T47D (cell line): ENCODE measurements around the gene ZNF695.

Experiments used
- DNase-seq, 2 experiments: peaks; one replicate each; pipeline versions ENCODE4 v3.0.0 to v3.0.0-alpha.2; 2011 to 2012; ENCODE audit warnings: low read depth in 1 of 2, low spot score in 1 of 2
- JUND ChIP-seq: IDR thresholded peaks from 2 replicates; pipeline ENCODE4 v1.6.1; 2012; ENCODE audit warnings: low read depth
- in situ Hi-C: cut with HindIII; loops from 2 replicates; pipeline ENCODE4 v1.10.0; 2016; ENCODE audit warnings: low sequenced_read_pairs, low pct_unique_long_range_greater_than_20kb

Gene ZNF695

DNA sequence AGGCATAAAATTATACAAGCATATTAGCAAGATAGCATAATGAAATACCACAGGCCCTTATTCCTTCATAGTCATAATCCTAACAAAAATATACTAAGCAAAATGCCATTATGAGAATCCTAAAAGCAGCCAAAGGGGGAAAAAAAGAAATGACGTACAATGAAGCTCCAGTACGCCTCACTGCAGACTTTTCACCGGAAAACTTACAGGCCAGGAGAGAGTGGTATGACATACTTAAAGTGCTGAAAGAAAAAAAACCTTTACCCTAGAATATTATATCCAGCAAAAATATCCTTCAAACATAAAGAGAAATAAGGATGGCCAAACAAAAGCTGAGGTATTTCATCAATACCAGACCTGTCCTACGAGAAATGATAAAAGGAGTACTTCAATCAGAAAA lies 19.5 kb downstream of the ZNF695 start:
- no peak for DNase-seq
- in situ Hi-C loops, result no loop called here
- TF ChIP-seq JUND, result no peak

- DNase-seq, result no peak
- in situ Hi-C loops, result no loop called here
- no peak for TF ChIP-seq JUND
Observed at GRCh38 chr1:246987083-246987690, 20.7 kb downstream of the ZNF695 start.

GRCh38 chr1:246978785-246979184 lies 29.1 kb downstream of the ZNF695 start:
- no peak for TF ChIP-seq JUND
- no peak for DNase-seq
- in situ Hi-C loops, result no loop called here

GRCh38 chr1:246978281-246978680 lies 29.6 kb downstream of the ZNF695 start:
- in situ Hi-C loops, result no loop called here
- no peak for DNase-seq
- no peak for TF ChIP-seq JUND

GRCh38 chr1:246971969-246972368 lies 35.9 kb downstream of the ZNF695 start:
- no peak for TF ChIP-seq JUND
- DNase-seq, result no peak
- in situ Hi-C loops, result no loop called here

GRCh38 chr1:246971090-246971721 lies 36.7 kb downstream of the ZNF695 start:
- TF ChIP-seq JUND, result no peak
- in situ Hi-C loops, result no loop called here
- DNase-seq, result peak in 1 of 2 experiments; percentile 29

GRCh38 chr1:246969621-246970020 lies 38.2 kb downstream of the ZNF695 start:
- TF ChIP-seq JUND, result no peak
- in situ Hi-C loops, result no loop called here
- no peak for DNase-seq

DNA sequence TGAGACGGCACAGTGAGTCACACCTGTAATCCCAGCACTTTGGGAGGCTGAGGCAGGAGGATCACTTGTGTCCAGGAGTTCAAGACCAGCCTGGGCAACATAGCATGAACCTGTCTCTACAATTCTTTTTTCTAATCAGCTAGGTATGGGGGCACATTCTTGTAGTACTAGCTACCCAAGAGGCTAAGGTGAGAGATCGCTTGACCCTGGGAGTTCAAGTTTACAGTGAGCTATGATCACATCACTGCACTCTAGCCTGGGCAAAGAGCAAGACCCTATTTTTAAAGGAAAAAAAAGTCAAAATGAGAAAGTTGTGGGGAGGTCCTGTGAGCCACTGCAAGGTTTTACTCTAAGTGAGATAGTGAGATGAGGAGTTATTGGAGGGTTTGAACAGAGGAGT lies 41.4 kb downstream of the ZNF695 start:
- TF ChIP-seq JUND, result no peak
- in situ Hi-C loops, result no loop called here
- DNase-seq, result no peak

DNA sequence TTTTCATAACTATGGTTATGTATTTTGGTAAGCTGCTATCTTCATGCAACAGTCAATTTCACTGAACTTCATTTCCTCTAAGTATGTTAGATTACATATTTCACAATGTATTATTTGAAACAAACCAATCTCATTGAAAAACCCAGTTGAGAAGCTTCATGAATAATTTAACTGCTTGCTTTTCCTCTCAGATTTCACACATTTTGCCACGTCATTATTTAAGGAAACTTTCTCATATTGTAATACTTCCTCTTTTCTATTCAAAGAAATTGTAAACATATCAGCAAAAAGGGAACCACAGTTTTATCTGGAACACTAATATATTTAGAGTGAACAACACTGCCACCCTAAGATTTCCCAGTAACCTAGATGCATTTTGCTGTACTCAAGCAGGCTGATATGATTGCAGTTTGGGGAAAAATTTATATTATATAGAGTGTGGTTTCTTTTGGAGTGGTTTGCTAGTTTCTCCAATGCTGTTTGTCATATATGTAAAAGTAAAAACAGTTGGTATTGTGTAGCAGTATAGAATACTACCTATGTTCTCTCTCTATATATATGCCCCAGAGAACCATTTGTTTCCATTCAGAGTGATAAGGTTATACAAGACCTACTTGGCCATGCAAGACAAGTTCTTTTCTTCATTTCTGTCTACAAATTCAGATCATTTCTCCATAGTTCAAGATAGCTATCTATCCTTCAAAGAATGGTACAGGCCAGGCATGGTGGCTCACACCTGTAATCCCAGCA lies 47.7 kb downstream of the ZNF695 start:
- no peak for TF ChIP-seq JUND
- DNase-seq, result no peak
- in situ Hi-C loops, result no loop called here

- in situ Hi-C loops, result no loop called here
- DNase-seq, result no peak
- no peak for TF ChIP-seq JUND
Observed at GRCh38 chr1:246954126-246954525, 53.7 kb downstream of the ZNF695 start.

DNA sequence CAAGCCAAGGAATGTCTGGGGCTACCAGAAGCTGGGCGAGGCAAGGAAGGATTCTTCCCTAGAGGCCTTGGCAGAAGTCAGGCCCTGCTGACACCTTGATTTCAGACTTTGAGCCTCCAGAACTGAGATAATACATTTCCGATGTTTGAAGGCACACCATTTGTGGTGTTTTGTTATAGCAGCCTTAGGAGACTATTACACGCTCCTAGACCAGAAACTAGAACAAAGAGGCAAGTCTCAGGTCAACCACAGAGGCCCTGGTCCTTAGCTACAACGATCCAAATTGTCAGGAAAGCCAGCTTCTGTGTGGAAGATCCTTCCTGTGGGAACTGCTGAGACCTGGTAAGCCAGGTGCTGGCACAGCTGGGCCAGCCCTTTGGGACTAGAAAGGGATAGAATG lies 56.4 kb downstream of the ZNF695 start:
- in situ Hi-C loops, result no loop called here

GRCh38 chr1:246949956-246950355 lies 57.9 kb downstream of the ZNF695 start:
- no peak for TF ChIP-seq JUND
- no peak for DNase-seq
- in situ Hi-C loops, result no loop called here

More for the DNA sequence above, 56.4 kb downstream of the ZNF695 start:
- TF ChIP-seq JUND, result no peak
- no peak for DNase-seq

GRCh38 chr1:246947255-246947654 lies 60.6 kb downstream of the ZNF695 start:
- in situ Hi-C loops, result no loop called here
- TF ChIP-seq JUND, result no peak
- no peak for DNase-seq
